Embryonic facial prominence (tissue), 1 donor: ENCODE measurements around the gene PIAS4.

Experiments used
- DNase-seq: peaks from one replicate; pipeline ENCODE4 v3.0.0-alpha.2; 2016; ENCODE audit errors: extremely low spot score

The PIAS4 gene

GRCh38 chr19:3977242-3978143, 30.0 kb upstream of the PIAS4 start:
- DNase-seq, result no peak

- DNase-seq, result no peak
These were observed 29.4 kb upstream of the PIAS4 start for GRCh38 chr19:3978145-3978544.

DNA sequence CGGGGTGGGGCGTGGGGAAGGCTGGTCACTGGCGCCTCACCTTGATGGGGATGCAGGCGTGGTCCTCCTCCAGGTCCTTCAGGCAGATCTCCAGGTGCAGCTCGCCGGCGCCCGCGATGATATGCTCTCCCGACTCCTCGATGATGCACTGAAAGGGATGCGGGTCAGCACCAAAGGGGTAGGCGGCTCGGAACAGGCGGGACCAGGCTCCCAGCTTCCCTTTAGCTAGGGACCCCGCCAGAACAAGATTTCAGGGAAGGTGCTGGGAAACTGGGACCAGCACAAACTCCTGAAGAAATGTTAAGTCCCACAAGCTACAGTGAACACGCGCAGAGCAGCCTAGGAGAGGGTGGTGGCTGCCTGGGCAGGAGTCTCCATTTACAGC, 28.3 kb upstream of the PIAS4 start:
- no peak for DNase-seq

DNA sequence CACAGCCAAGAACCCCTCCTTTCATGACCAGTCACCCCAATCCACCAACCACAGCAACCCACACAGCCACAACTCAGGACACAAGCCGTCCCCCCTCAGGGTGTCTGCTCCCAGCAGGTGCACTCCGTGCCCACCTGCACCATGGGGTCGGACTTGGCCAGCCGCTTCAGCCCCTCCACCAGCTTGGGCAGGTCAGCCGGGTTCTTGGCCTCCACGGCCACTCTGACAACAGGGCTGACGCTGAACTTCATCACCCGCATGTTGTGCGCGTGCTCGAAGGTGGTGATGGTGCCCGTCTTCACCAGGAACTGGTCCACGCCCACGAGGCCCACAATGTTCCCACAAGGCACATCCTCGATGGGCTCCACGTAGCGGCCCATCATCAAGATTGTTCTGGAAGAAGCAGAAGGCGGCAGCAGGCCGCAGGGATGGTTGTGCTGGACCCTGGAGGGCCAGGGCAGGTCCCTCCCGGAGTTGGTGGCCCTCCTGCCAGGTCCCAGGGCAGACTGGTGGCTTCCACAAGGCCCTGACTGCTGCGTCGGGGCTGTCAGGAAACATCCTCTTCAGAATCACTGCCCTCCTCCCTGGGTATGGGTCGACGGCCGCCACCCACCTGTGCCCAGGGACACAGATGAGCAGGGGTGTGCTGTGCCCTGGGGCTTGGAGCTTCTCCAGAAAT, 27.7 kb upstream of the PIAS4 start:
- no peak for DNase-seq

DNA sequence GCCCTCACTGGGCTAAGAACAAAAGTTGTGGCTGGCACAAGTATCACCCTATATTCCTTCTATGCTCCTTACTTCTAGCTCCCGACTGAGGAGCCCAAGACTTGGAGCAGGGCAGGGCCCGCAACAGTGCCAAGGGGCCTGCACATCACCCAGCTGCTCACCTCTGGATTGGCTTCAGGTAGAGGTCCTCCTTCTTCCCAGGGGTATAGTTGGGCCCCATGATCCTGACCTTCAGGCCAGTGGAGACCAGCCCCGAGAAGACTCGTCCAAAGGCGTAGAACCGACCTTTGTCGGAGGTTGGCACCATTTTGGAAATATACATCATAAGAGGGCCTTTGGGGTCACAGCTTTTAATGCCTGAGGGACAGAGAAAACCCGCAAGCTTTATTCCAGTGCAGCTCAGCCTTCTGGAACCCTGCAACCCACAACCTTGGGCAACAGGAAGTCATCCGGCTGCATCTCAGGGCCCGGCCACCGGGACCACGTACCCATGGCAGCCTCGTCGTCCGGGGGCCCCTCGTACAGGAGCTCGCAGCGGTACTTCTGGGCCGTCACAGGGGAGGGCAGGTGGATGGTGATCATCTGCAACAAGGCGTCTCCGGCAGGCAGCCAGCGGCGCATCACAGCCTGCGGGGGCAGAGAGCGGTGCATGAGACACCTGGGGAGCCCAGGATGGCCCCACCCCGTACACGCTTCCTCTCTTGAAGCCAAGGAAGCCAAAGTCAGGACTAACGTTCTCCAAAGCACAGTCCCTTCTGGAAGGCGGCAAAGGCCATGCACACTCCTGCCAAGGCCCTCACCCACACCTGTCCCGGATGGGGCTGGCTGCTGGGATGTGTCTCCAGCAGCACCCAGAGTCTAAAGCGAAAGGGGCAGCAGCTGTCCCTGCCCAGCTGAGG, 26.9 kb upstream of the PIAS4 start:
- DNase-seq, result no peak

DNA sequence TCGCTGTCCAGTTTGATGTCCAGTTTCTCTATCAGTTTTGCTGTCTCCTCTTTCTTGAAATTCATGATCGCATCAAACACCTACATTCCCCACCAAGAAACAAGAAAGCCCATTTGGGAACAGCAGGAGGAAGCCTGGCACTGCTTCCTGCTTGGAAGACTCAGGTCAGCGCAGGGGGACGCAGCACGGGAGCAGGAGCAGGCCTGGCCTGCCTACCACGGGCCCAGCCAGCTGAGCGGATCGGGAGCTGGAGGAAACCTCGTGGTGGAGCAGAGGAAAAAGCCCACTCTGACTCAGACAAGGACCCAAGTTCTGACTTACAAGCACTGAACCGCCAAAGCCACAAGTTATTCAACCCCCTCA, 26.2 kb upstream of the PIAS4 start:
- DNase-seq, result no peak

DNA sequence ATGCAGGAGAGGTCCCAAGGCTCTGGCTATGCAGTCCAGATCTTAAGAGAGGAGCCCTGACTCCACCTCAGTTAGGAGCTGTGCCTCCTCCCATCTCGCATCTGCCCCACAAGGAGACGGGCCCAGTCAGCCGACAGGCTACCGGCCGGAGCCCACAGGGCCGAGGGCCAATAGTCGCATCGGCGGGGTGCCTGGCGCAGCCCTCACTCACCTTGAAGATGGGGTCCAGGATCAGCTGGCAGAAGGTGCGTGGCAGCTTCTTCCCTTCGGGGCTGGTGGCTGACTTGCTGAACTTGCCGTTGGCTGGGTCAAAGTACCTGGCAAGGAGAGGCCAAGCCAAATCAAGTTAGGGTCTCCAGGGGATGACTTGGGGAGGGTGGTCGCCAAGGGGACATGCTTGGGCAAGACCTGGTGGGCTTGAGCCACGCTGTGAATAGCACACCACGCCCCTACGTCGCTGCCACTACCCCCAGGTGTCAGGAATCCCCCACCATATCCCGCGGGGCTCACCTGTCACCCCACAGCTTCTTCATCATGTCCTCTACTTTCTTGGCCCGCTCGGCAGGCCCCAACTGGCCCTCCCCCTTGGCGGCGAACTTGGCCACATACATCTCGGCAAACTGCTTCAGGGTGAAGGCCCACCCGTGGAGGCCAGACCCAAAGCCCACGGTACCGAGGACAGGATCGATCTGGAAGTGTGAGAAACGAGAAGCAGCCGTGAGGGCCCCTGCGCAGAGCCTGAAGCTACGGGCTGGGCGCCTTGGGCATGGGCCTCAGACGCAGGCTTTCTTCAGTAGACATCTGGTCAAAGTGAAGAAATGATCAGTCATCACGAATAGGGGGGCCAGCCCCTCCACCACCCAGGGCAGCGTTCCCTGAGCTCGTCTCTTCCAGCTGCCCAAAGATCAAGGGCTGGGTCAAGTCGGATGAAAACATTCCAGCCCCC, 25.5 kb upstream of the PIAS4 start:
- DNase-seq, result no peak

DNA sequence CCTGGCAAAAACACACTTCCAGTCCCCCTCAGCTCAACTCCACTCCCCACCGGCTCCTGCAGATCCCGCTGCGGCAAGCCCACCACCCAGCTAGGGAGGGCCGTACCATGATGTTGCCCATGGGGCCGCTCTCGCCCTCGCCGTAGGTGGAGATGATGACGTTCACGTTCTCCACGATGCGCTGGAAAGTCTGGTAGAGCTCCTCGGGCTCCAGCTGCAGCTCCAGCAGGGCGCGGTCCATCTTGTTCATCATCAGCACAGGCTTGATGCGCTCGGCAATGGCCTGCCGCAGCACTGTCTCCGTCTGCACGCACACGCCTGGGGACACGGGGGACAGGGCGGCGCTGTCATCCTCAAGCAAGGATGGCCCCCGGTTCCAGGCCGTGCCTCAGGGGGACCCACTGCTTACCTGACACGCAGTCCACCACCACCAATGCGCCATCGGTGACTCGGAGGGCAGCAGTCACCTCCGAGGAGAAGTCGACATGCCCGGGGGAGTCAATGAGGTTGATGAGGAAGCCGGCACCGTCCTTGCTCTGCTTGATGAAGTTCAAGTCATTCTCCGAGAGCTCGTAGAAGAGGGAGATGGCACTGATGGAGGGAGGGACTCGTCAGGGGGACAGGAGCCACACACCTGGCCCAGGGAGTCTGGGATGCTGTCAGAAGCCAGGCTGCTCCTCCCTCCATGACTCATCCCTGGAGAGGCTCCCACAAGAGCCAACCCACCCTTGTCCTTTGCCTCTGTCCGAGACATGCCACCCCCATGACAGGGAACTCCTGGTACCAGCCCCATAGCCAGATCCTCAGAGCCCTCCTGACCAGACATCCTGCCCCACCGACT, 24.6 kb upstream of the PIAS4 start:
- no peak for DNase-seq

DNA sequence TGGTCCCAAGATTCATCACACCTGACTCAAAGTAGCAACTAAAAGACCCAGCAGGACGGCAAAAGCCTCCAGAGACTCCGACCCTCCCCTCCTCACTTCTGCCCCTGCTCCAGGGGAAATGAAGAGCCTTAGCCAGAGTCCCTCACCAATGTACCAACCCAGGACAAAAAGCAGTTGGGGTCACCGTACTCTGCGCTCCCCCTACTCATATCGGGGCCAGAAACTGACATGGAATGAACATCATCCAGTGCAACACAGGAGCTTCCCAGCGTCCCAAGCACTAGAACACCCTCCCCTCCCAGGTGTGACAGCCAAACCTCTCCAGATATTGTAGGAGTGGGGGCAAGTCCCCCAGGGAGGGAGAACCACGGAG, 24.0 kb upstream of the PIAS4 start:
- no peak for DNase-seq

DNA sequence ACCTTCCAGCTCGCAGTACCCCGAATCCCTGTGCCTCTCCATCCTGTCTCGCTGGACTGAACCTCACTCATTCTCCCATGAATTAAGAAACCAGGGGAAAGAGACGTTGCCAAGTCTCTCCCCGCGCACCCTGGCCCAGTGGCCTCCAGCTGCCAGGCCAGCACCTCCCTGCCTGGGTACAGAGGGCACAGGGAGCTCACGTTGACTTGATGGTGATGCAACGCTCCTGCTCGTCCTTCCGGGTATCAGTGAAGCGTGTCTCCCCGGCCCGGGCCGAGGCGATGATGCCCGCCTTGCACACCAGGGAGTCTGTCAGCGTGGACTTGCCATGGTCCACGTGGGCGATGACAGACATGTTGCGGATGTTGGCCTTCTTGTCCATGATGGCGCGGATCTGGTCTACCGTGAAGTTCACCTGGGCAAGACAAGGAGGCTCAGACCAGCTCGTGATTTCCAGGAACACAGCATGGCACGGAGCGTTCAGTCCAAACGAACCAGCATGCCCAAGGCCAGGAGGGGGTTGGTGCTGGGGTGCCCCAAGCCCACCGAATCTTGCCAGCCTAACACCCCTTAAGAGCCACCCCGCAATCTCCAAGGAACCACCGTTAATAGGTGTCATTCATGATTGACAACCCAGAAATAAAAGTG, 23.5 kb upstream of the PIAS4 start:
- DNase-seq, result no peak

DNA sequence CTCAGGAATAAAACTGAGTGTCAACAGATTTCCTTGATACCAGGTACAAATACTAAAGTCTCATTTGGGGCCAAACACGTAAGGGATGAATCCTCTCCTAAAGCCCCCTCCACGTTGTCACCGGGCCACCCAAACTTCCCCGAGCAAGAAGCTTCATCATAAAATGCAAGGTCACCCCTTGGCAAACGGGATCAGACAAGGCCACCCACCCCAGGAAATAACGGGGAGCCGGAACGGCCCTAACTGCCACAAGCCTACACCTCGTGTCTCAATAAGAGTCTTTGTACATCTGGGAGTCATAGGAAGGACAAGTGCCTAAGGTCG, 23.0 kb upstream of the PIAS4 start:
- DNase-seq, result no peak

DNA sequence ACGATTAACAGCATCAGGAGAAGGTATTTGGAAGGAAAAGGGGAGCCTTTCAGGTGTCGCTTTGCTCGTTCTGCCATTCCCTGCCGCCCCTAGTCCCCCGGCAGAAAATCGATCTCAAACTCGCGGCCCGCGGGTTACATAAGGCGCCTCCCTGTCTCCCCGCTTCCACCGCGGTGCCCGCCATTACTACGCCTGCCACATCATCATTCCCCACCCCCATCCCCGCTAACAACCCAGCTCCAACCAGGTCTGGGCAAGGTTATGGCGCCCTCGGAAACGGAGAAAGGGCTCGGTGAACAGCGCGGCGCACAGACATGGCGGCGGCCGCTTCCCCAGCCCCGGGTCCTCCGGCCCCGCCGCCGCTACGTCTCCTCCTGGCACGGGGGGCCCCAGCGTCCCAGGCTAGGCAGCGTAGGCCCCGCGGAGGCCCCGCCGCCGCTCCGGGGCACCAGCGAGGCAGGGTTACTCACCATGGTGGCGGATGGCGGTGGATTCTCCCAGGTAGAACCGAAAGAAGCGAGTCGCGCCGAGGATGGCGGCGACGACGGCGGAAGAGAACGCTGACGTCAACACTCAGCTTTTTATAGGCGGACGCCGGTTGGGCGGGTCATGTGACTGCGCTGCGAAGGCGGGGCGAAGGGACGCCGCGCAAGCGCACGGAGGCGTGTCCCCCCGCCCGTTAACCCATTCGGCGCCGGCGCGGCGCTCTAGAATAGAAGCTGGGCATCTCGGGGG, 22.5 kb upstream of the PIAS4 start, which contains the start of gene EEF2:
TSS of gene EEF2 (minus strand) at position 556 of the 735 bp plus-strand sequence. CDS start at position 473, 83 bp downstream.
- DNase-seq, result peak; percentile 83

- no peak for DNase-seq
These were observed 21.8 kb upstream of the PIAS4 start for GRCh38 chr19:3985643-3986259.

DNA sequence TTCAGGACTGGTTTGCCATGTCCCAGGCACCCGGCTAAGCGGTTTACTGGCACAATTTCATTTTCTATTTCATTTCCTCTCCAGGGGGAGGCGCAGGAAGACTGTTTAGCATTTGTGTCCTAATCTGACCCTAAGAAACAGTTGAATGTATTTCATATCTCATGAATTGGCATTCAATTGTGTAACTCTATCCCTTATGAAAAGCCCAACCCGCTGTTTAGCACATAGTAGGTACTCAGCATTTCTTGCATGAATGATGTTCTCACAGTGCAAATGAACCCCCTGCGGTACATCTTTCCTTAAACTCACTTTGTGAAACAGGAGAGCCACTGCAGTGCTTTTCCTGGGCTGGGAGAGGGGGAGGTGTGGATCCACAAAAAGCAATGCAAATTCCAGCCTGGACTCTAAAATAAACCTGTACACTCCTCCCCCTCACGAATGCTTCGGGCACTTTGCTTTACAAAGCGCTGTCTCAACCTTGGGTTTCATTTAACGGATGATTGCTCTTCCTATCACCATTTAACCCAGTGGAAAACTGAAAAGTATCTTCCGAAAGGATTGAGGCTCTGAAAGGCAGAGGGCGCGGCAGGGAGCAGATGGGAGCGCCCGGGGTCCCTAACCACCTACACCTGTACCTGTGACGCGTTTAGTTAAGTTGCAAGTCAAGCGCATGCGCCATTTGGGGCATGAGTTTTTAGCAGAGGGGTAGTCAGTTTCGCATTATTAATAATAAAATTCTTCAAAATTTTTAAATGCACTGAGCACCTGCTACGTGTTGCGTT, 21.1 kb upstream of the PIAS4 start:
- DNase-seq, result no peak

- peak; percentile 72 for DNase-seq
These were observed 19.7 kb upstream of the PIAS4 start for GRCh38 chr19:3987619-3988371.

DNA sequence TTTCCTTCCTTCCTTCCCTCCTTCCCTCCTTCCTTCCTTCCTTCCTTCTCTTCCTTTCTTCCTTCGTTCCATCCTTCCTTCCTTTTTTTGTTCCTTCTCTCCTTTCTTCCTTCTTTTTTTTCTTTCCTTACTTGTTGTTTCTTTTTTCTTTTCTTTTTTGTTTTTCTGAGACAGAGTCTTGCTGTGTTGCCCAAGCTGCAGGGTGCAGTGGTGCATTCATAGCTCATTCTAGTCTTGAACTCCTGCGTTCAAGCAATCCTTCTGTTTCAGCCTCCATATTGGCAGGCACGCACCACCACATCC, 16.8 kb upstream of the PIAS4 start:
- DNase-seq, result no peak

DNA sequence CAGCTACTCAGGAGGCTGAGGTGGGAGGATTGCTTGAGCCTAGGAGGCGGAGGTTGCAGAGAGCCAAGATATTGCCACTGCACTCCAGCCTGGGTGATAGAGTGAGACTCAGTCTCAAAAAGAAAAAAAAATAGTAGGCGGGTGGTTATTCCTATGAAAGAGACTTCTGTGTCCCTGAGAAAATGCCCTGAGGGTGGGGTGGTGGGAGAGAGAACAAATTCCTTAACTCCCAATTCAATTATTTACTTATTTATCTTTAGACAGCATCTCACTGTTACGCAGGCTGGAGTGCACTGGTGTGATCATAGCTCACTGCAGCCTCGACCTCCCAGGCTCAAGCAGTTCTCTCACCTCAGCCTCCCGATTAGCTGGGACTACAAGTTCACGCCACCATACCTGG, 11.9 kb upstream of the PIAS4 start:
- DNase-seq, result no peak
